NCI-H69 (cell line): Measurements from ENCODE around the gene CPOX.

ENCODE experiments used
- DNase-seq: peaks from one replicate; lab custom pipeline; 2025; lab: John Stamatoyannopoulos, UW

The CPOX gene

DNA sequence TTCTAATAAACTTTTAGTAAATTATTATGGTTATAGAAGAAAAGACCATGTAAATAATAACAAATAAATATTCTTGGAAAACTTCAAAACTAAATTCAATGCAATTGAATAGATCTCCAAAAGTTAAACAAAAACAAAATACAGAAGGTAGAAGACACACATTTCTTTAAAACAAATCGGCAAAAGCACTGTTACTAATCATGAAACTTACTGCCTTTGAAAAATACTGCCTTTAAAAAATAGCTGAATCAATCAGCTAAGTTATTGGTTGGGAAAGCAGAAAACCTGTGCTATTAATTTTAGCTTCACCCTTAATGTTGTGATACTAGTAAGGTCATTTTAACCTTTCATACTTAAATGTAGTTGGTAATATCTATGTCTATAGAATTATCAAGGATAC, 58.7 kb downstream of the CPOX start:
- DNase-seq: no peak

DNA sequence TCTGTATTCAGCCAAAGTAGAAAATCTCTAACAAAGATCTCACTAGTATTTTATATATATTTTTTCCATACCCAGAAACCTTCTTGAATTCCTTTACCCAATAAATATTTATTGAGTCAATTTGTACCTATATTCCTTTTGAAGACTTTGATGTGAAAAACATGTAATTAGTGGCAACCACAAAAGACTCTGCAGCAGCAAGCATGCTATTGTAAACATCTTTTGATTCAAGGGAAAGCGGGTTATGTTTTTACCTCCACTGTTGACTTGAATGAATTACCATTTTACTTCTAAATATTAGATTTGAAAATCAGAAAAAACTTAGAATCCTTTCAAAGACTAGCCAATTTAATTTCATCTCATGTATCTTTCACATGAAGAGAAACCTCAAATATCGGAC, 59.2 kb downstream of the CPOX start:
- DNase-seq: no peak

DNA sequence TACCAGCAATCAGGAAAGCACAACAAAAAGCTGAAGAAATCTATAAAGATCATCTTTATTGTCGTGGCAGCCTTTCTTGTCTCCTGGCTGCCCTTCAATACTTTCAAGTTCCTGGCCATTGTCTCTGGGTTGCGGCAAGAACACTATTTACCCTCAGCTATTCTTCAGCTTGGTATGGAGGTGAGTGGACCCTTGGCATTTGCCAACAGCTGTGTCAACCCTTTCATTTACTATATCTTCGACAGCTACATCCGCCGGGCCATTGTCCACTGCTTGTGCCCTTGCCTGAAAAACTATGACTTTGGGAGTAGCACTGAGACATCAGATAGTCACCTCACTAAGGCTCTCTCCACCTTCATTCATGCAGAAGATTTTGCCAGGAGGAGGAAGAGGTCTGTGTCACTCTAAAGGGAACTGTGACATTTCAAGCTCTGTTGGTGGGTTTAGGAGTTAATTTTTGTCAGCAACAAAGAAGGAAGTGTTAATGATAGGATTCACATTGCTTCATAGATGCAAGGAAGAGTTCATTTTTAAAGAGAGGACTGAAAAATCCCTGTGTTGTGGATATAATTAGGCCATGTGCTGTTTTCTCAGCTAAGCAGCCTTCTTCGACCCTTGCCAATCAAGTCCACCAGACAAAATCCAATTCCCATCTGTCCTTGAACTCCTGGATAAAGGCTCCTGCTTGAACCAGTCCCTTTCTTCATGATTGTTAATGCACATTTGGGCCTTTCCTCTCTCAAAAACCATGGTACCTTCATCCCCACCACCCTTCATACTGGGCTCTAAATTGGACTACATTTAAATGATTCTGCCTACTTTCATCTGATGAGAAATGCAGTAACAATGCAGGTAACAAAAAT, 60.5 kb downstream of the CPOX start:
- DNase-seq: no peak

DNA sequence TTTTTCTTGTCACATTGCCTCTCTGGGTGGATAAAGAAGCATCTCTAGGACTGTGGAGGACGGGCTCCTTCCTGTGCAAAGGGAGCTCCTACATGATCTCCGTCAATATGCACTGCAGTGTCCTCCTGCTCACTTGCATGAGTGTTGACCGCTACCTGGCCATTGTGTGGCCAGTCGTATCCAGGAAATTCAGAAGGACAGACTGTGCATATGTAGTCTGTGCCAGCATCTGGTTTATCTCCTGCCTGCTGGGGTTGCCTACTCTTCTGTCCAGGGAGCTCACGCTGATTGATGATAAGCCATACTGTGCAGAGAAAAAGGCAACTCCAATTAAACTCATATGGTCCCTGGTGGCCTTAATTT, 61.2 kb downstream of the CPOX start:
- no peak for DNase-seq

DNA sequence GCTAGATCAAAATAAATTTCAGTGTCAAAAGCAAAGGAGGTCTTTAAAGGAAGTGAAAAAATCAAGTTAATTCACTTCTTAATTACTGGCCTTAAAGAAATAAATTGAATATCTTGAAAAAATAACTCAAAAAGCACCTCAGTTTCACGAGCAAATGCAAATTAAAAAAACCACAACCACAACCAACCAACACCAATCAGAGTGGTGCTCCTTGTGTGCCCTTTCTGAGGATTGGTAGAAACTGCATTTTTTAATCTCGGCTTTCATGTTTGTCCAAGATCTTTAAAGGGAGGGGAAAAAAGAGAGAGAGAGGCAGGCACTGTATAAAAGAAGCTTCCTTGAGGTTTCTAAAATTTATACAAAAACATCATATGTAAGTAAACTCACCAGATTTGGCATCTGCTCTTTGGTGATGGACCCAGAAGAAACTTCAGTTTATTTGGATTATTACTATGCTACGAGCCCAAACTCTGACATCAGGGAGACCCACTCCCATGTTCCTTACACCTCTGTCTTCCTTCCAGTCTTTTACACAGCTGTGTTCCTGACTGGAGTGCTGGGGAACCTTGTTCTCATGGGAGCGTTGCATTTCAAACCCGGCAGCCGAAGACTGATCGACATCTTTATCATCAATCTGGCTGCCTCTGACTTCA, 61.7 kb downstream of the CPOX start, which contains the start of gene GPR15:
Gene GPR15, plus strand, starts transcription at position 357 of the 653 bp plus-strand sequence. Its CDS starts 56 bp downstream, at position 413.
- DNase-seq: no peak

DNA sequence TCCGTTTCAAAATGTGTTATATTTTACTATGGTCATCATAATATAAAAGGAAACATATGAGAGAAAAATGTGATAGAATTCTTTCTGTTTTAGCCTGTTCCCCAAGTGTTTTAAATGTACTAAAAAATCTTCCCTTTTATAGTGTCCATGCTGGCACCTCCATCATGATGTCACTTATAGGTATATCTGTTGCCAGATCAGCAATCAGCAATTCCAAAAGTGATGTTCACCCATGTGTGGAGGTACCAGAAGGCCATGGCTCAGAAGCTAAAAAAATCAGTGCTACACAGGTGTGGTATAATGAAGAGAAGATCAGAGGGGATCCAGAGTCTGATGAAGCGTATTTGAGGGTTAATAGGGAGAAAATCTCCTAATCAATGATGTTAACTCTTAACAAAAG, 62.7 kb downstream of the CPOX start:
- DNase-seq: no peak

DNA sequence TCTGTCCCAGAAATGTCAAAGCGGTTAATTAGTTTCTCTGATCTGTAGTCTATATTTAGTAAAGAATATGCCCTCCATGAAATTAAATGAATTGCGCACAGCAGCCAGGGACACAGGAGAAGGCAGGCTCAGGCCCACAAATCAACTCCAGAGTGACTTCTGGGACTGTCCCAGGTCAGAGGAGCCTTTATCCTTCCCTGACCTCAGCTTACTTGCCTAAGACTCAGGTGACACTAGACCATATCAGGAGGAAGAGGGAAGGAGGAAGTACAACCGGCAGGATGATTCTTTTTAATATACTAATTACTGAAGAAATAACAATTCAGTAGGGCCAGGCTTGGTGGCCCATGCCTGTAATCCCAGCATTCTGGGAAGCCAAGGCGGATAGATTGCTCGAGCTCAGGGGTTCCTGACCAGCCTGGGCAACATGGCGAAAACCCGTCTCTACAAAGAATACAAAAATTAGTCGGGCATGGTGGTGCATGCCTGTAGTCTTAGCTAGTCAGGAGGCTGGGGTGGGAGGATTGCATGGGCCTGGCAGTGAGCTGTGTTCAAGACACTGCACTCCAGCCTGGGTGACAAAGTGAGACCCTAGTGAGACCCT, 63.5 kb downstream of the CPOX start:
- no peak for DNase-seq
